ENCODE measurements around the gene FOSB. TPM values are rescaled to one million over a fixed set of nuclear protein-coding genes. Genes with fewer than 3 reads are reported as not detected.

Gene FOSB
- polyA plus RNA-seq, 1 donor from 2014 or later = 2.1 TPM

GRCh38 chr19:45506989-45507871, 39.4 kb downstream of the FOSB start, which contains the start of gene VASP:
Gene VASP, plus strand, starts transcription at chr19:45507479. Its CDS starts 293 bp downstream, at chr19:45507772.
- H2AFZ ChIP-seq (ENCODE audit: low read depth, low read length) = peak within 1 kb of the TSS; percentile 95

GRCh38 chr19:45507872-45508416, 40.1 kb downstream of the FOSB start:
- Histone ChIP-seq H3K9me2 (ENCODE audit: insufficient read depth, low read length) (no peaks in the 10 kb centered on the region), H3F3A (ENCODE audit: insufficient read depth, low read length, poor library complexity, severe bottlenecking) (no peaks in the 10 kb centered on the region), H3K36me3 (ENCODE audit: insufficient read depth, low read length) (no peaks in the 10 kb centered on the region), H4K20me1 (ENCODE audit: insufficient read depth) (no peaks in the 10 kb centered on the region), H3K4me2 (ENCODE audit: low read length) (peak overlapping the region; percentile 59), H3K4me3 (ENCODE audit: low read length) (peak overlapping the region; percentile 95), H2AFZ (ENCODE audit: low read depth, low read length) (no peak overlapping the region), H3K9ac (ENCODE audit: low read length) (peak overlapping the region; percentile 66), H3K27me3 (ENCODE audit: insufficient read depth, low read depth, low read length) (no peaks in the 10 kb centered on the region), H3K9me3 (ENCODE audit: low read length) (no peaks in the 10 kb centered on the region), H3K79me2 (replicated peaks; ENCODE audit: insufficient read depth, low read length) (no peaks in the 10 kb centered on the region), H3K27ac (ENCODE audit: low read length) (no peak overlapping the region)
- TF ChIP-seq EP300 (conservative IDR thresholded peaks at IDR 0.05; ENCODE audit: poor library complexity, severe bottlenecking) (no peak), POLR2AphosphoS5 (IDR thresholded peaks at IDR 0.05) (no peak), EZH2 (IDR thresholded peaks at IDR 0.05; ENCODE audit: borderline replicate concordance, insufficient read depth, low read length, poor library complexity, severe bottlenecking) (no peak), REST (IDR thresholded peaks at IDR 0.05; ENCODE audit: borderline replicate concordance) (no peak), TAF1 (IDR thresholded peaks at IDR 0.05; ENCODE audit: low read depth) (no peak), CTCF (IDR thresholded peaks at IDR 0.05; ENCODE audit: poor library complexity, severe bottlenecking) (no peak), RAD21 (conservative IDR thresholded peaks at IDR 0.05) (no peak), SMC3 (conservative IDR thresholded peaks at IDR 0.05; ENCODE audit: poor library complexity) (no peak), MXI1 (conservative IDR thresholded peaks at IDR 0.05; ENCODE audit: poor library complexity, severe bottlenecking) (no peak)

More at GRCh38 chr19:45506989-45507871, 39.4 kb downstream of the FOSB start, which contains the start of gene VASP:
- H3K36me3 ChIP-seq (ENCODE audit: insufficient read depth, low read length) = no peaks in the 10 kb centered on the region
- peak within 1 kb of the TSS; percentile 66 for H3K9ac ChIP-seq (ENCODE audit: low read length)
- no peaks in the 10 kb centered on the region for H3K27me3 ChIP-seq (ENCODE audit: insufficient read depth, low read depth, low read length)
- peak within 1 kb of the TSS; percentile 95 for H3K4me3 ChIP-seq (ENCODE audit: low read length)
- H3F3A ChIP-seq (ENCODE audit: insufficient read depth, low read length, poor library complexity, severe bottlenecking) = no peaks in the 10 kb centered on the region
- H4K20me1 ChIP-seq (ENCODE audit: insufficient read depth) = no peaks in the 10 kb centered on the region
- no peak within 1 kb of the TSS for H3K27ac ChIP-seq (ENCODE audit: low read length)
- H3K9me3 ChIP-seq (ENCODE audit: low read length) = no peaks in the 10 kb centered on the region
- H3K9me2 ChIP-seq (ENCODE audit: insufficient read depth, low read length) = no peaks in the 10 kb centered on the region
- H3K4me2 ChIP-seq (ENCODE audit: low read length) = peak within 1 kb of the TSS; percentile 98
- no peaks in the 10 kb centered on the region for H3K79me2 ChIP-seq (replicated peaks; ENCODE audit: insufficient read depth, low read length)
- peak; percentile 50 for TF ChIP-seq POLR2AphosphoS5 (IDR thresholded peaks at IDR 0.05)
- no peak for TF ChIP-seq EZH2 (IDR thresholded peaks at IDR 0.05; ENCODE audit: borderline replicate concordance, insufficient read depth, low read length, poor library complexity, severe bottlenecking)
- peak; percentile 32 for TF ChIP-seq MXI1 (conservative IDR thresholded peaks at IDR 0.05; ENCODE audit: poor library complexity, severe bottlenecking)
- TF ChIP-seq TAF1 (IDR thresholded peaks at IDR 0.05; ENCODE audit: low read depth) = no peak
- peak; percentile 15 for TF ChIP-seq RAD21 (conservative IDR thresholded peaks at IDR 0.05)
- TF ChIP-seq SMC3 (conservative IDR thresholded peaks at IDR 0.05; ENCODE audit: poor library complexity) = peak; percentile 18
